Endothelial cell of umbilical vein (primary cell): Measurements from ENCODE around the gene GHRH.

ENCODE experiments used
- MYC ChIP-seq: IDR thresholded peaks from one replicate; pipeline ENCODE4 v1.6.1; 2011; ENCODE audit warnings: mild to moderate bottlenecking, low read depth, low read length
- POLR2A ChIP-seq: IDR thresholded peaks from 2 replicates; pipeline ENCODE4 v1.6.1; 2012; ENCODE audit warnings: low read depth, mild to moderate bottlenecking, control low read depth, low read length
- TF ChIP-seq, protein P1 (sequence below): IDR thresholded peaks from 2 replicates; pipeline ENCODE4 v1.6.1; 2011; ENCODE audit not compliant: insufficient read depth, insufficient read length
- TF ChIP-seq, protein P2 (sequence below), 2 donors: IDR thresholded peaks; 1 replicate in 1 of 2; 2 replicates in 1 of 2; pipeline ENCODE4 v1.5.1; 2011; ENCODE audit warnings: low read length in 2 of 2, mild to moderate bottlenecking in 2 of 2, moderate library complexity in 2 of 2, control low read depth in 1 of 2, inconsistent platforms in 1 of 2, low read depth in 1 of 2; ENCODE audit not compliant: insufficient read depth in 1 of 2; ENCODE audit errors: extremely low read depth in 1 of 2

GRCh38 chr20:37238426-37238825 lies 23.2 kb downstream of the GHRH start:
- TF ChIP-seq, protein P1, sequence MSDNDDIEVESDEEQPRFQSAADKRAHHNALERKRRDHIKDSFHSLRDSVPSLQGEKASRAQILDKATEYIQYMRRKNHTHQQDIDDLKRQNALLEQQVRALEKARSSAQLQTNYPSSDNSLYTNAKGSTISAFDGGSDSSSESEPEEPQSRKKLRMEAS = no peak
- TF ChIP-seq, protein P2, sequence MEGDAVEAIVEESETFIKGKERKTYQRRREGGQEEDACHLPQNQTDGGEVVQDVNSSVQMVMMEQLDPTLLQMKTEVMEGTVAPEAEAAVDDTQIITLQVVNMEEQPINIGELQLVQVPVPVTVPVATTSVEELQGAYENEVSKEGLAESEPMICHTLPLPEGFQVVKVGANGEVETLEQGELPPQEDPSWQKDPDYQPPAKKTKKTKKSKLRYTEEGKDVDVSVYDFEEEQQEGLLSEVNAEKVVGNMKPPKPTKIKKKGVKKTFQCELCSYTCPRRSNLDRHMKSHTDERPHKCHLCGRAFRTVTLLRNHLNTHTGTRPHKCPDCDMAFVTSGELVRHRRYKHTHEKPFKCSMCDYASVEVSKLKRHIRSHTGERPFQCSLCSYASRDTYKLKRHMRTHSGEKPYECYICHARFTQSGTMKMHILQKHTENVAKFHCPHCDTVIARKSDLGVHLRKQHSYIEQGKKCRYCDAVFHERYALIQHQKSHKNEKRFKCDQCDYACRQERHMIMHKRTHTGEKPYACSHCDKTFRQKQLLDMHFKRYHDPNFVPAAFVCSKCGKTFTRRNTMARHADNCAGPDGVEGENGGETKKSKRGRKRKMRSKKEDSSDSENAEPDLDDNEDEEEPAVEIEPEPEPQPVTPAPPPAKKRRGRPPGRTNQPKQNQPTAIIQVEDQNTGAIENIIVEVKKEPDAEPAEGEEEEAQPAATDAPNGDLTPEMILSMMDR (IDR thresholded peaks at IDR 0.05; ENCODE audit: extremely low read depth in 1 of 2, insufficient read depth in 1 of 2, low read depth in 1 of 2, low read length in 2 of 2) = no peak
- TF ChIP-seq POLR2A (no peak), MYC (no peak)
